Hepatocyte (in vitro differentiated cells): ENCODE data around the gene UBE2A.

Experiments
- EZH2 ChIP-seq: fragments of 200-600 bp; sonication (generic); IDR thresholded peaks from 2 replicates; pipeline ENCODE4 v1.6.1; 2016; ENCODE audit warnings: antibody characterized with exemption, mild to moderate bottlenecking, borderline replicate concordance
- EZH2phosphoT487 ChIP-seq: fragments of 200-600 bp; sonication (generic); IDR thresholded peaks from one replicate; pipeline ENCODE4 v1.6.1; 2018; ENCODE audit warnings: antibody characterized with exemption, mild to moderate bottlenecking, low read depth, moderate library complexity; ENCODE audit not compliant: unreplicated experiment, severe bottlenecking
- TF ChIP-seq, protein P1 (sequence below): fragments of 200-600 bp; sonication (generic); IDR thresholded peaks from 2 replicates; pipeline ENCODE4 v1.5.1; 2016; ENCODE audit warnings: antibody characterized with exemption, mild to moderate bottlenecking; ENCODE audit not compliant: poor library complexity

DNA sequence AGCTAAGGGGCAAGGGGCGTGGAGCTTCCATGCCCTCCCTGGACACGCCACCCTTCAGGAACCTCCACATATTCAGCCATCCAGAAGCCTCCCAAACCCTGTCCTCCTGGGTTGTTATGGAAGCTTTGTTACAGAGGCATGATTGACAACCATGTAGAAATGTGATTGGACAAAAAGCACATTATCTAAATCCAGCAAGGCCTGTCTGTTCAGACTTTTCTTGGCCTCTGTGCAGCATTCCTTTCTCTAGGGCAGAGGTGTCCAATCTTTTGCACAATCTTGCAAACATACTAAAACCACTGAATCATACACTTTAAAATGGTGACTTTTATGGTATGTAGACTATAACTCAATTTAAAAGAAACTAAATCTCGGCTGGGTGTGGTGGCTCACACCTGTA lies 21.9 kb upstream of the UBE2A start:
- no peak for TF ChIP-seq EZH2
- TF ChIP-seq, protein P1, sequence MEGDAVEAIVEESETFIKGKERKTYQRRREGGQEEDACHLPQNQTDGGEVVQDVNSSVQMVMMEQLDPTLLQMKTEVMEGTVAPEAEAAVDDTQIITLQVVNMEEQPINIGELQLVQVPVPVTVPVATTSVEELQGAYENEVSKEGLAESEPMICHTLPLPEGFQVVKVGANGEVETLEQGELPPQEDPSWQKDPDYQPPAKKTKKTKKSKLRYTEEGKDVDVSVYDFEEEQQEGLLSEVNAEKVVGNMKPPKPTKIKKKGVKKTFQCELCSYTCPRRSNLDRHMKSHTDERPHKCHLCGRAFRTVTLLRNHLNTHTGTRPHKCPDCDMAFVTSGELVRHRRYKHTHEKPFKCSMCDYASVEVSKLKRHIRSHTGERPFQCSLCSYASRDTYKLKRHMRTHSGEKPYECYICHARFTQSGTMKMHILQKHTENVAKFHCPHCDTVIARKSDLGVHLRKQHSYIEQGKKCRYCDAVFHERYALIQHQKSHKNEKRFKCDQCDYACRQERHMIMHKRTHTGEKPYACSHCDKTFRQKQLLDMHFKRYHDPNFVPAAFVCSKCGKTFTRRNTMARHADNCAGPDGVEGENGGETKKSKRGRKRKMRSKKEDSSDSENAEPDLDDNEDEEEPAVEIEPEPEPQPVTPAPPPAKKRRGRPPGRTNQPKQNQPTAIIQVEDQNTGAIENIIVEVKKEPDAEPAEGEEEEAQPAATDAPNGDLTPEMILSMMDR: no peak
- TF ChIP-seq EZH2phosphoT487: no peak
